Bronchial epithelial cell (primary cell): ENCODE measurements around the gene COQ10B. TPM values are rescaled to one million over a fixed set of nuclear protein-coding genes. Genes with fewer than 3 reads are reported as not detected.
"Not testable (repeated sequence)": the region's sequence is repeated elsewhere in the genome, so short reads cannot be mapped to it uniquely, and the experiment has no call there.

Source experiments
- DNase-seq: peaks from one replicate; pipeline ENCODE4 v3.0.0-alpha.2; 2010; ENCODE audit warnings: low read depth
- FAIRE-seq: peaks from 2 replicates; lab custom pipeline; 2011; peaks lifted over from hg19 to GRCh38; lab: Jason Lieb, UNC
- H3K27me3 ChIP-seq: 2 replicates; pipeline ENCODE4 v1.5.1; 2011; ENCODE audit warnings: low read length; ENCODE audit not compliant: control insufficient read depth, insufficient read depth
- H3K36me3 ChIP-seq: 2 replicates; pipeline ENCODE4 v1.5.1; 2011; ENCODE audit warnings: low read length; ENCODE audit not compliant: control insufficient read depth, insufficient read depth
- H3K4me3 ChIP-seq: 2 replicates; pipeline ENCODE4 v1.5.1; 2011; ENCODE audit warnings: mild to moderate bottlenecking, low read depth, low read length, control low read depth
- CTCF ChIP-seq: IDR thresholded peaks from 2 replicates; pipeline ENCODE4 v1.5.1; 2011; ENCODE audit warnings: mild to moderate bottlenecking, moderate library complexity, low read length, control low read depth, inconsistent platforms; ENCODE audit not compliant: insufficient read depth, severe bottlenecking
- total RNA-seq: library from RNA; depleted of rRNA; stranded (reverse); fragments of >200 nt; gene quantifications from 2 replicates; pipeline ENCODE4 v1.2.1, GENCODE V29; 2014

The COQ10B gene
- total RNA-seq, 1 donor from 2014 or later, result 35.5 TPM

DNA sequence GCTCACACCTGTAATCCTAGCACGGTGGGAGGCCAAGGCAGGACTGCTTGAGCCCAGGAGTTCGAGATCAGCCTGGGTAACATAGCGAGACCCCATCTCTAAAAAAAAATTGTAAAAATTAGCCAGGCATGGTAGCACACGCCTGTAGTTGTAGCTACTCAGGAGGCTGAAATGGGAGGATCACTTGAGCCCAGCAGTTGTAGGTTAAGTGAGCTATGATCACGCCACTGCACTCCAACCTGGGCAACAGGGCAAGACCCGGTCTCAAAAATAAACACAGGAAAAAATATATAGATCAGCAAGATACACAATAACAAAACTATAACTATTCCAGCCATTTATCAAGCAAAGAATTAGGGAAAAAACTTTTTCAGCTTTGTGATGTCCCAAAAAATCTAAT lies 21.5 kb upstream of the COQ10B start:
- Histone ChIP-seq H3K4me3 (no peak overlapping the region), H3K36me3 (no peaks in the 10 kb centered on the region), H3K27me3 (no peaks in the 10 kb centered on the region)
- FAIRE-seq (no peak), DNase-seq (no peak)
- TF ChIP-seq CTCF, result no peak

DNA sequence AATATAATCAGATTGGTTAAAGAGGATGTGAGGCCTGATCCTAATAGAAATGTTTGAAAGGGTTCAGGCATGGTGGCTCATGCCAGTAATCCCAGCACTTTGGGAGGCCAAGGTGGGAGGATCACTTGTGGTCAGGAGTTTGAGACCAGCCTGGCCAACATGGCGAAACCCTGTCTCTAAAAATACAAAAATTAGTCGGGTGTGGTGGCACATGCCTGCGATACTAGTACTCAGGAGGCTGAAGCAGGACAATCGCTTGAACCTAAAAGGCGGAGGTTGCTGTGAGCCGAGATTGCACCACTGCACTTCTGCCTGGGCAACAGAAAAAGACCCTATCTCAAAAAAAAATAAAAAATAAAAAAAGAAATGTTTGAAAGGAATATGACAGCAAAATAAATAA lies 20.8 kb upstream of the COQ10B start:
- not testable (repeated sequence) for FAIRE-seq, H3K4me3 ChIP-seq, H3K36me3 ChIP-seq, H3K27me3 ChIP-seq, DNase-seq

DNA sequence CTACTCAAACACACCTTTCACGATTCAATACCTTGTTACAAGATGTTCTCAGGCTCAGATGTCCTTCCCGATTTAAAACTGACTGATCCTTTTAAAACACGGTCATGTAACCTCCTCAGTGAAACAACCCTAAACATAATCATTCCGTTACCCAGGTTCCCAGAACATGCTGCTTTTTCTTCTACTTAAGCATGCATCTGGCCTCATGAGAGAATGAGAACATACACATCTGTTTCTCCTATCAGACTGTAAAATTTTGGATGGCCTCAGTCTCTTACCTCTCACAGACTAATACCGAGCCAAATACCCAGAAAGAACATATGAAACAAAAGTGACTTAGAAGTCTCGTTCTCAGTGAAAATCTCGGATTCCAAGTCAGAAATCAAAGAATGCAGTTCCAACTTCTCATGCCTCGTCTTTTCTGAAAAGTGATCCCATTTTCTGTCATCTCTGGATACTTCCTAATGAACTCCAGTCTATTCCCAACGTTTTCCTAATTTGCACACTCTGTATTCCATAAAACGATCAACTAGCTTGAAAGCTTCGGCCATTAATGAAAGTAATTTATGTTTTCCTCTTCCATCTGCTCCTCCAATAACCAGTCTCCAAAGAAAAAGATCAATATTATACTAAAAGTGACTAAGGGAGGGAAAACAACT lies 19.4 kb upstream of the COQ10B start:
- Histone ChIP-seq H3K36me3 (no peaks in the 10 kb centered on the region), H3K4me3 (peak overlapping the region; percentile 77), H3K27me3 (no peaks in the 10 kb centered on the region)
- TF ChIP-seq CTCF, result no peak
- FAIRE-seq, result no peak
- DNase-seq, result peak; percentile 10

GRCh38 chr2:197434541-197435513 lies 18.5 kb upstream of the COQ10B start, which contains the start of gene SF3B1:
Gene SF3B1 (minus strand): TSS chr2:197435028. CDS start chr2:197434999, 29 bp downstream.
- Histone ChIP-seq H3K36me3 (no peaks in the 10 kb centered on the region), H3K4me3 (peak within 1 kb of the TSS; percentile 77), H3K27me3 (no peaks in the 10 kb centered on the region)
- FAIRE-seq (no peak), DNase-seq (peak; percentile 97)
- TF ChIP-seq CTCF, result no peak

DNA sequence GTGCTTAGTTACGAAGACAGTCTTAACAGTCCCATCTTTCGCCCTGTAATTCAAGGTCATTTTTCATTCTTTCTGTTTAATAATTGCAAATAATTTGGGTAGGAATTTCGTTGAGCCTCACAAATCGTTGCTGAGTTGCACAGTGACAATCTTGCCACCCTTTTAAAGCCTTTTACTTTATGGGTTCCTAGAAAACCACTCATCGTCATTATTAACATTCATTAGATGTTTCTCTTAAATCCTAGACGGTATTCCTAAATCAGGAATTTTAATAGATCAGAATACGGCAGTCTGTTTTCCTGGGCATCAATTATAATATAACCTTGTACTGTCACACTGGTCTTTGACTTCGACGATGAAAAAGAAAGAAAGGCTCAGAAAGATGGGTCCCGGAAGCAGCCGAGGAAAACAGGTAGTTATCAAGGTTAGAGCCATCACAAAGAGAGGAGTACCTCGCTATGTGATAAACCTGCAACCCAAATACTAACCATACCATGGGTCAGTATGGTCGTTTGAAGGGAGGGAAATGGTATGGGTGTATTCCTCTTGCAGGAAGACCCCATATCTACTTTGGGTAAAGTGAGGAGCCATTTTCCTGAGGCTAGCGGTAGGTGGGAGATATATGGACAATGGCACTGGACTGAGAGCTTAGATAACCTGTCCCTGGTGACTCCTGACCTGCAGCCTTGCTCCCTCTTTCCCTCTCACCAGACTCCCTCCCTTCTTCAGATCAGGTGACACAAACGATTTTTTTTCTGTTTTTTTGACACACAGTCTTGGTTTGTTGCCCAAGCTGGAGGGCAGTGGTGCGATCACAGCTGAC lies 17.5 kb upstream of the COQ10B start:
- DNase-seq (no peak), FAIRE-seq (no peak)
- TF ChIP-seq CTCF, result no peak
- H3K27me3 ChIP-seq, result no peaks in the 10 kb centered on the region
- no peaks in the 10 kb centered on the region for H3K36me3 ChIP-seq
- peak overlapping the region; percentile 77 for H3K4me3 ChIP-seq
